Osteoblast (primary cell): Measurements from ENCODE around the gene RAB8A. TPM values are rescaled to one million over a fixed set of nuclear protein-coding genes. Genes with fewer than 3 reads are reported as not detected.

Experiments
- DNase-seq: peaks from one replicate; pipeline ENCODE4 v3.0.0; 2011; ENCODE audit warnings: low spot score, mixed read lengths; ENCODE audit not compliant: insufficient read length; ENCODE audit errors: missing footprints
- H2AFZ ChIP-seq: 2 replicates; pipeline ENCODE4 v1.6.0; 2011; ENCODE audit warnings: mild to moderate bottlenecking, low read length
- H3K27ac ChIP-seq: 2 replicates; pipeline ENCODE4 v1.5.1; 2011; ENCODE audit warnings: mild to moderate bottlenecking, low read depth, low read length, moderate library complexity
- H3K27me3 ChIP-seq: 2 replicates; pipeline ENCODE4 v1.6.0; 2012; ENCODE audit warnings: mild to moderate bottlenecking, control low read depth, inconsistent platforms, low read length, moderate library complexity; ENCODE audit not compliant: insufficient read depth
- H3K36me3 ChIP-seq: 2 replicates; pipeline ENCODE4 v1.5.1; 2011; ENCODE audit warnings: mild to moderate bottlenecking, low read length, control low read depth, moderate library complexity; ENCODE audit not compliant: insufficient read depth
- H3K4me1 ChIP-seq: 2 replicates; pipeline ENCODE4 v1.5.1; 2011; ENCODE audit warnings: mild to moderate bottlenecking, low read length, control low read depth, moderate library complexity; ENCODE audit not compliant: insufficient read depth
- H3K4me2 ChIP-seq: 2 replicates; pipeline ENCODE4 v1.6.0; 2011; ENCODE audit warnings: mild to moderate bottlenecking, low read length; ENCODE audit not compliant: insufficient read depth
- H3K4me3 ChIP-seq: fragments of 200-600 bp; sonication (generic); 3 replicates; pipeline ENCODE4 v1.5.1; 2012; ENCODE audit warnings: mild to moderate bottlenecking, low read length, inconsistent platforms; ENCODE audit not compliant: insufficient read depth
- H3K79me2 ChIP-seq: 2 replicates; pipeline ENCODE4 v1.6.0; 2012; ENCODE audit warnings: mild to moderate bottlenecking, low read length, control low read depth, inconsistent platforms; ENCODE audit not compliant: insufficient read depth
- H3K9me3 ChIP-seq: 2 replicates; pipeline ENCODE4 v1.5.1; 2011; ENCODE audit warnings: low read depth, low read length, control low read depth
- H4K20me1 ChIP-seq: 2 replicates; pipeline ENCODE4 v1.6.0; 2012; ENCODE audit warnings: mild to moderate bottlenecking, low read length, control low read depth; ENCODE audit not compliant: insufficient read depth
- total RNA-seq: library from RNA; depleted of rRNA; stranded (reverse); fragments of >200 nt; gene quantifications from 2 replicates; pipeline ENCODE4 v1.2.3, GENCODE V29; 2012
- TF ChIP-seq, protein P1 (sequence below): IDR thresholded peaks from 2 replicates; pipeline ENCODE4 v1.5.1; 2011; ENCODE audit warnings: mild to moderate bottlenecking, low read depth, low read length, moderate library complexity; ENCODE audit errors: extremely low read depth

Gene RAB8A
- total RNA-seq, 1 donor, result 68.8 TPM

DNA sequence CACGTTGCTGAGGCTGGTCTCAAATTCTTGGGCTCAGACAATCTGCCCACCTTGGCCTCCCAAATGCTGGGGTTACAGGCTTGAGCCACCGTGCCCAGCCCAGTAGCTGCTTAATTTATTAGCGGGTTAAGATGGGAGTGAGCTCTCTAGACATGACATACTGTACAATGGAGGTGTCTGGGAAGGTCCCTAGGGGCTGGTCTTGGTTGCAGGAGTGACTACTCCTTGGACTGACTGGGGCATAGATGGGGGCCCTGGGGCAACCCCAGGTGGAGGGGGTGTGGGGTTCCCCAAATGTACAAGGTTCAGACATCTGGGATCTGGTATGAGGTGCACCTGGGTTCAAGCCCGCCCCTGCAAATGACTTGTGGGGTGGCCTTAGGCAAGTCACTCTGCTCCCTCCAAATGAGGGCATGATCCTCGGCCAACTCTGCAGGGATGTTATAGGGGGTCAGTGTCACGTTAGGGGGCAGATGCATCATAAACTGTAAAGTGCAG lies 48.8 kb downstream of the RAB8A start:
- no peak for DNase-seq
- Histone ChIP-seq H3K79me2 (no peaks in the 10 kb centered on the region), H3K9me3 (no peaks in the 10 kb centered on the region), H3K36me3 (no peaks in the 10 kb centered on the region), H2AFZ (no peak overlapping the region), H3K27ac (no peak overlapping the region), H3K4me1 (peaks cover 16% of the 10 kb centered on the region), H3K4me3 (peak overlapping the region; percentile 55), H3K4me2 (peak overlapping the region; percentile 78), H4K20me1 (no peaks in the 10 kb centered on the region), H3K27me3 (no peaks in the 10 kb centered on the region)
- TF ChIP-seq, protein P1, sequence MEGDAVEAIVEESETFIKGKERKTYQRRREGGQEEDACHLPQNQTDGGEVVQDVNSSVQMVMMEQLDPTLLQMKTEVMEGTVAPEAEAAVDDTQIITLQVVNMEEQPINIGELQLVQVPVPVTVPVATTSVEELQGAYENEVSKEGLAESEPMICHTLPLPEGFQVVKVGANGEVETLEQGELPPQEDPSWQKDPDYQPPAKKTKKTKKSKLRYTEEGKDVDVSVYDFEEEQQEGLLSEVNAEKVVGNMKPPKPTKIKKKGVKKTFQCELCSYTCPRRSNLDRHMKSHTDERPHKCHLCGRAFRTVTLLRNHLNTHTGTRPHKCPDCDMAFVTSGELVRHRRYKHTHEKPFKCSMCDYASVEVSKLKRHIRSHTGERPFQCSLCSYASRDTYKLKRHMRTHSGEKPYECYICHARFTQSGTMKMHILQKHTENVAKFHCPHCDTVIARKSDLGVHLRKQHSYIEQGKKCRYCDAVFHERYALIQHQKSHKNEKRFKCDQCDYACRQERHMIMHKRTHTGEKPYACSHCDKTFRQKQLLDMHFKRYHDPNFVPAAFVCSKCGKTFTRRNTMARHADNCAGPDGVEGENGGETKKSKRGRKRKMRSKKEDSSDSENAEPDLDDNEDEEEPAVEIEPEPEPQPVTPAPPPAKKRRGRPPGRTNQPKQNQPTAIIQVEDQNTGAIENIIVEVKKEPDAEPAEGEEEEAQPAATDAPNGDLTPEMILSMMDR, result no peak

DNA sequence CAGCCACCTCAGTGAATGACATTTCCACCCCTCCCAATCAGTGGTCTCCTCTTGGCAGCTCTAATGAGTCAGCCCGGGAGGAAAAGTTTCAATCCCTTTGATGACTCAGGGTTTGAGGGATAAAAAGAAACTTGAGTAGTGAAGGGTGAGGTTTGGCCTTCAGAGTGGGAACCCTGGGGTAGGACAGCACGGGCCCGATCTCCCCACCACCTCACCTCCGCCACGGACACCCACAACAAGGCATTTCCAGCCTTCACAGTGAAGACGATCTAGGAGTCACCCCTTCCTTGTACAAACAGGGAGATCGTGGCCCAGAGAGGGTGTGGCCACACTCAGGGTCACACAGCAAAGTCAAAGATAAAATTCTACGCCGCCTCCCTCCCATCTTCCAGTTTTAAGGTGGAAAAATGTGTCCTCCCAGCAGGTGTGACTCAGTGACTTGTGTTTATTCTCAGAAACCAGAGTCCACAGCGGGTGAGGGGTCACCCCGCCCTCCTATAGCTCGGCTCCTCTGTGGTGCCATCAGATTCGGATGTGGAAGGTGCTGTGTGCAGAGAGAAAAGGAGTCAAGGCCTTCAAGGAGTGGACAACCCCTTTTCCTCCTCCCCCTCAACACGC lies 49.4 kb downstream of the RAB8A start:
- peak; percentile 83 for DNase-seq
- Histone ChIP-seq H3K36me3 (no peaks in the 10 kb centered on the region), H3K4me2 (peak overlapping the region; percentile 78), H3K79me2 (no peaks in the 10 kb centered on the region), H3K27ac (peak overlapping the region; percentile 49), H3K9me3 (no peaks in the 10 kb centered on the region), H2AFZ (peak overlapping the region; percentile 78), H3K27me3 (no peaks in the 10 kb centered on the region), H4K20me1 (no peaks in the 10 kb centered on the region), H3K4me1 (peaks cover 16% of the 10 kb centered on the region), H3K4me3 (peak overlapping the region; percentile 55)
- TF ChIP-seq, protein P1, result no peak

DNA sequence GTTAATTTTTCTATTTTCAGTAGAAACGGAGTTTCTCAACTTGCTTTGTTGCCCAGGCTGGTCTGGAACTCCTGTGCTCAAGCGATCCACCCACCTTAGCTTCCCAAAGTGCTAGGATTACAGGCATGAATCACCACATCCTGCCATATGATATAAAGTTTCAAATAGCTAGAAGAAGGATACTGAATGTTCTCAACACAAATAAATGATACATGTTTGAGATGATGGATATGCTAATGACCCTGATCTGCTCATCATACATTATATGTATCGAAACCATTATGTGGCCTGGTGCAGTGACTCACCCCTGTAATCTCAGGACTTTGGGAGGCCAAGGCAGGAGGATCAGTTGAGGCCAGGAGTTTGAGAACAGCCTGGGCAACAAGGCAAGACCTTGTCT lies 50.2 kb downstream of the RAB8A start:
- Histone ChIP-seq H3K27me3 (no peaks in the 10 kb centered on the region), H3K4me2 (peak overlapping the region; percentile 78), H4K20me1 (no peaks in the 10 kb centered on the region), H3K27ac (no peak overlapping the region), H3K79me2 (no peaks in the 10 kb centered on the region), H3K36me3 (no peaks in the 10 kb centered on the region), H3K4me3 (no peak overlapping the region), H2AFZ (no peak overlapping the region), H3K4me1 (peaks cover 16% of the 10 kb centered on the region), H3K9me3 (no peaks in the 10 kb centered on the region)
- TF ChIP-seq, protein P1, result no peak
- DNase-seq, result no peak

DNA sequence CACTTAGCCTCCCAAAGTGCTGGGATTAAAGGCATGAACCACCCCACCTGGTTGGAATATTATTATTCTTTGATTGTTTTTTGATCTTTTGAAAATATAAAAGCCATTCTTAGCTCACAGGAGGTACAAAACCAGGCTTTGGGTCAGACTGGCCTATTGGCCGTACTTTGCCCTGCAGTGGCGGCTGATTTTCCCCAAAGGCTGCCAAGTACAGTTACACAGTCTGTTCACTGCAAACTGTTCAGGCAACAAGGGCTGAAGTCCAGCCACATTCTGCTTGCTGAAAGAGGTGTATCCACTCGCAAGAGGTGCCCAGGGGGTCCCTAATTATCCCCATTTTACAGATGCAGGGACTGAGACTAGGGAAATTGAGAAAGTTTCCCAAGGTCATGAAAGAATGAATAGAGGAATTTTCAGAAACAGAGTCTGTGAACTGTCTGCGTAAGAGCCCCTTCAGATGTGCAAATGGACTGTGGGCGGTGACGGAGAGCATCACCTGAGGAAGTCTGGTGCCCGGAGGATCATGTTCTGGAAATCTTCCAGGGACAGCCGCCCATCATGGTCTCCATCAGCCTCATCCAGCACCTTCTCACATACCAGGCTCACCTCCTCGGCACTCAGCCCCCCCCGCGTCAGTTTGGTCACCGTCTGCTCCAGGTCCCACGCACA lies 52.7 kb downstream of the RAB8A start:
- H3K27ac ChIP-seq, result no peak overlapping the region
- no peaks in the 10 kb centered on the region for H3K9me3 ChIP-seq
- H3K4me3 ChIP-seq, result no peak overlapping the region
- no peaks in the 10 kb centered on the region for H3K36me3 ChIP-seq
- no peak overlapping the region for H3K4me2 ChIP-seq
- H4K20me1 ChIP-seq, result no peaks in the 10 kb centered on the region
- H2AFZ ChIP-seq, result no peak overlapping the region
- no peak for DNase-seq
- H3K4me1 ChIP-seq, result peaks cover 16% of the 10 kb centered on the region
- TF ChIP-seq, protein P1, result no peak
- H3K27me3 ChIP-seq, result no peaks in the 10 kb centered on the region
- H3K79me2 ChIP-seq, result no peaks in the 10 kb centered on the region
